LNCAP (cell line): ENCODE measurements around the gene LZTFL1.

Source experiments
- CTCF ChIP-seq: fragments of 450-650 bp; IDR thresholded peaks from 2 replicates; pipeline ENCODE4 v1.5.1; 2017; ENCODE audit warnings: mild to moderate bottlenecking

Gene LZTFL1

GRCh38 chr3:45774581-45775521 lies 67.1 kb downstream of the LZTFL1 start:
- TF ChIP-seq CTCF, result no peak

- TF ChIP-seq CTCF, result no peak
These were observed 68.0 kb downstream of the LZTFL1 start for GRCh38 chr3:45773714-45774449.
